ENCODE results near the gene CDT1.
"Not testable (repeated sequence)": the region's sequence is repeated elsewhere in the genome, so short reads cannot be mapped to it uniquely, and the experiment has no call there.

Gene CDT1

GRCh38 chr16:88784074-88784855 lies 19.3 kb upstream of the CDT1 start:
- DNase-seq: no peak

DNA sequence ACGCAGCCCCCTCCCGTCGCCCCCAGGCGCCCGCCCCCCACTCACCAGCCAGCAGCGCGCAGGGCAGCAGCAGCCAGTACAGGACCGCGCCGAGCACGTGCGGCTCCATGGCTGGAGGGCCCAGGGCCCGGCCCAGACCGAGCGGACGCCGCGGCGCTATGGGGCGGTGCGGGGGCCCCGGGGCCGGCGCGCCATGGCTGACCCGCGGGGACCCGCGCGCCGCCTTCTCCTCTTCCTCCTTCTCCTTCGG lies 18.8 kb upstream of the CDT1 start:
- no peak for DNase-seq

DNA sequence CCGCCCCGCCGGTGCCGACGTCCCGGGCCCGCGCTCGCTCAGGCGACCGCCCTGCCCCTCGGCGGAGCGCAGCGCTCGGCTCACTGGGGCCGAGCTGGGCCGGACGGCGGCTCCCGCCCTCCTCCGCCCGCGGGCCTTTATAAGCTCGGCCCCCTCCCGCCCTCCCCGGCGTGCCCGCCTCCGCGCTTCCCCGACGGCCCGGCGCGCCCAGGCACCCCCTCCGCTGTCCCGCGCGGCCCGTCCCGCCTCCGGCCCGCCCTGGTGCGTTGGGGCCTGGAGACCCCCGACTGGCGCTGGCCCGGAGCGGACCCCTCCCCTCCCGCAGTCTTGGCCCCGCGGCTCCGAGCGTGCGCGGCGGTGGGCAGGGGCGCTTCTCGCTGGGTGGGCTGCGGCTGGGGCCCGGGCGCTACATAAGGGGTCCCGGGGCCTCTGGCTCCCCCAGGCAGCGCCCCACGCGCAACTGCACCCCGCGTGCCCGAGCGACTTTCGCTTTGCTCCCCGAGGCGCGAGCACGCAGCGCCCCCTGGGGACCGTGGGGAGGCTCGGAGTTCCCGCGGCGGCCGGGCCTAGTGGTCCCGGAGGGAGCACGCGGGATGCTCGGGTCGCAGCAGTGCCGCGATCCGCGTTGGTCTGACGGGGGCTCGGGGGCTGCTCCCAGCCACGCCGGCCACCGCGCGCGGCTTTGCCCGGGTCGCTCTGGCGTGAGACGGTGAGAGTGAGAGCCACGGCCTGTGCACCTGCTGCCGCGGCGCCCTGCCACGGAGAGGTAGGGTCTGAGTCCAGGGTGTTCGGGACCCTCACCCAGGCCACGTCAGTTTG lies 18.3 kb upstream of the CDT1 start, which contains the start of gene PIEZO1:
Gene PIEZO1 (minus strand): TSS at position 115 of the 819 bp plus-strand sequence. CDS start 256 bp downstream, outside the sequence.
- peak; percentile 81 for DNase-seq

- DNase-seq: no peak
Observed at GRCh38 chr16:88787579-88788314, 15.8 kb upstream of the CDT1 start.

DNA sequence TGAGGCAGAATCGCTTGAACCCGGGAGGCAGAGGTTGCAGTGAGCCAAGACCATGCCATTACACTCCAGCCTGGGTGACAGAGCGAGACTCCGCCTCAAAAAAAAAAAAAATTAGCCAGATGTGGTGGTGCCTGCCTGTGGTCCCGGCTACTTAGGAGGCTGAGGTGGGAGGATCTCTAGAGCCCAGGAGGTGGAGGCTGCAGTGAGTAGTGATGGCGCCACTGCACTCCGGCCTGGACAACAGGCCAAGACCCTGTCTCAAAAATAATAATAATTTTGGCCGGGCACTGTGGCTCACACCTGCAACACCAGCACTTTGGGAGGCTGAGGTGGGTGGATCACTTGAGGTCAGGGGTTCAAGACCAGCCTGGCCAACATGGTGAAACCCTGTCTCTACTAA lies 14.8 kb upstream of the CDT1 start:
- DNase-seq: not testable (repeated sequence)

GRCh38 chr16:88789594-88789993 lies 14.0 kb upstream of the CDT1 start:
- DNase-seq: no peak

- no peak for DNase-seq
Observed at GRCh38 chr16:88790312-88791211, 13.0 kb upstream of the CDT1 start.

DNA sequence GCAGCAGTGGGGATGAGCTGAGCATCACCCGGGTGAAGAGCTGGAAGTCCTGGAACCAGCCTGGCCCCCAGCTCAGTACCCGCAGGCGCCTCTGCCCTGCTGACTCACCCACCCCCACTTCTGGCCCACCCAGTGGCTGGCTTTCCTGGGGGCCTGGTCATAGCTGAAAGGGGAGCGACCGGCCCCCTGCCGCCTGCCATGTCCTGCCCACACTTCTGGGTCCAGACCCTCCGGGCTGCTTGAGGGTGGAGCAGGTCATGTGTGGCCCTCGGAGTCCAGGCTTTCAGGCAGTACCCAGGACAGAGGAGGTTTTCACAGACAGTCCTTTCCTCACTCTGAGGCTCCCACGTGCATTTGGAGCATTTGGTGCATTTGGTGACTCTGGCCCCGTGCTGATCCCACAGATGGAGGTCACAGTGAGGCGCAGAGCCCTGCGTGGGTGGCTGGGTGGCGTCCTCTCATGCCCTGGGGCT lies 11.5 kb upstream of the CDT1 start:
- DNase-seq: no peak

GRCh38 chr16:88792668-88793250 lies 10.8 kb upstream of the CDT1 start:
- no peak for DNase-seq

GRCh38 chr16:88793251-88793954 lies 10.2 kb upstream of the CDT1 start:
- DNase-seq: no peak

GRCh38 chr16:88796278-88796677 lies 7.3 kb upstream of the CDT1 start:
- no peak for DNase-seq

- no peak for DNase-seq
Observed at GRCh38 chr16:88798073-88798472, 5.5 kb upstream of the CDT1 start.

- DNase-seq: no peak
Observed at GRCh38 chr16:88798772-88799455, 4.7 kb upstream of the CDT1 start.

- no peak for DNase-seq
Observed at GRCh38 chr16:88799569-88800276, 3.9 kb upstream of the CDT1 start.

DNA sequence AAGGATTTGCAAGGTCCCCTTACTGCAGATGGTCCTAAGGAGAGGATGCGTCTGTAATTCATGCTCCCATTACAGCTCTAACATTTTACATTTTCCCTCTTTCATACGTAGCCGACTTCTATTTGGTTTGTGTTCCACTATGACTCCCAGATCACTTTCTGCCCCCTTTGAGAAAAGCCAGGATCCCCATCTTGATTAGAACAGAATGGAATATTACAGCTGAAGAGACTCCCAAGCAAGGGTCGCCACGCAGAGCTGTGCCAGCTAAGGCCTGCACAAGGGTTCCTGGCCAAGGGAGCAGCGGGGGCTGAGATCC lies 3.4 kb upstream of the CDT1 start:
- no peak for DNase-seq

DNA sequence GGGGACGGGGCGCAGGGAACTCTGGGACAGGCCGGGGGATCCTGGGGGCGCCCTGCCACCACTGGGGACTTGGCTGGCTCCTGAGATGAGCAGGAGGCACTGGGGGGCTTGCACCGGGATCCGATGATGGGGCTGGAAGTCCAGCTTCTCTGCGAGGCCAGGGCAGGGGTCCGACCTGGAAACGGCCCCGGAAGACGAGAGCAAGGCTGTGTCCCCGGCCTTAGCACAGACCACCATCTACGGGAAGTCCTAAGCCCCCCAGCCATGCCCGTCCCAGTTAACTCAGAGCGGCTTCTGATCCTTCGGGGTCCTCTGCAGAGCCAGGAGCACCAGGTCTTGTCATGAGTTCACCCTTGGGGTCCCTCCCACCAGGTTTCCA lies 573 bp downstream of the CDT1 start:
- no peak for DNase-seq

DNA sequence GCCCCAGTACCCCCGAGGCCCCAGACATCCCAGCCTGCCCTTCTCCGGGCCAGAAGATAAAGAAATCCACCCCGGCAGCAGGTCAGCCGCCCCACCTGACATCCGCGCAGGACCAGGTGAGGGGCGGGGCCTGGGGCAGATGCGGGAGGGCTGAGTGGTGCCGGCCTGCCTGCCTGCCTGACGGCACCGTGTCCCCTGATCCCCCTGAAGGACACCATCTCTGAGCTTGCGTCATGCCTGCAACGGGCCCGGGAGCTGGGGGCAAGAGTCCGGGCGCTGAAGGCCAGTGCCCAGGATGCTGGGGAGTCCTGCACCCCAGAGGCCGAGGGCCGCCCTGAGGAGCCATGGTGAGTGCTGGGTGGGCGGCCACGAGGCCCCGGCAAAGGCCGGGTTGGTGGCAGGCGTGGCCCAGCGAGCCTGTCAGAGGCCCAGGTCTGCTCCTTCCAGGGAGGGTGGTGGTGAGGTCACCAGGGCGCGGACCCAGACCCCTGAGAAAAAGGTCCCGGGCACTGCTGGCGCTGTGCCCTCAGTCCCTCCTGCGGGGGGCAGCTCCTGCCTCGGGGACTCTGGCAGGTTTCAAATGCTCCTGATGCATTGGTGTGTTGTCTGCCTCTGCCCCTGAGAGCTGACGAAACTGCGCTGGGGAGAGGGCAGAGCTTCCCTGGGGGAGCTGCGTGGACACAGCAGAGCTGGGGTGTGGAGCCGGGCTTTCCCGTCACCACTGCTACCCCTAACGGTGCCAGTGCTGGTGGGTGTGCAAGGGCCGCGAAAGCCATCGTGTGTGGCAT lies 1.2 kb downstream of the CDT1 start:
- no peak for DNase-seq

DNA sequence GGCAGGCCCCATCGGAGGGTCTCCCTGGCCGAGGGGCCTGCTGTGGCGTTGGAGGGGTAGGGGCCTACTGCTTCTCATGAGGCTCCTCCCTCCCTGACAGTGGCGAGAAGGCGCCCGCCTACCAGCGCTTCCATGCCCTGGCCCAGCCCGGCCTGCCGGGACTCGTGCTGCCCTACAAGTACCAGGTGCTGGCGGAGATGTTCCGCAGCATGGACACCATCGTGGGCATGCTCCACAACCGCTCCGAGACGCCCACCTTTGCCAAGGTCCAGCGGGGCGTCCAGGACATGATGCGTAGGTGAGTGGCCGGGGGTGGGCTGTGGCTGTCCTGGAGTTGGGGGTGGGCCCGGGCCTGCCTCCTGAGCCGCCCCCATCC lies 1.7 kb downstream of the CDT1 start:
- no peak for DNase-seq

DNA sequence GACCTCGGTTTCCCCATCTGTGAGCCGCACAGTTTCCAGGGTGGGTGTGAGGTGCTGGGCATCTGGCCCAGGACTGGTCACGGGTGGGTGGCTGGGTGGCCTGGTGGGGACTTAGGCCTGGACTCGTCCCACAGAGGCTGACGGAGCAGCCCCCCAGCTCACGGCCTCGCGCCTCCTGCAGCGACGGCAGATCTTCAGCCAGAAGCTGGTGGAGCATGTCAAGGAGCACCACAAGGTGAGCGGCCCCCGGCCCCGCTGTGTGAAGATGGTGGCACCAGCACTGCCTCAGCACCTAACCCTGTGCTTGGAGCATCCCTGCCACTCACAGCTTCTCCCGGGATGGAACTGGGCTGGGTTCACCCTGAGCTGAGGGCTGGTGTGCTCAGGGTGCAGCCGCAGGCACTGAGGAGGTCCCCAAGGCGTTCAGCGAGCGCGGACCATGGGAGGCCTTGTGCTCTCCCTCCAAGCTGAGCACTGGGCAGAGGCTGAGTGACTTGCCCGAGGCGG lies 2.4 kb downstream of the CDT1 start:
- no peak for DNase-seq
